ENCODE results near the gene IGFN1.

The IGFN1 gene

GRCh38 chr1:201269900-201270410 is 79.3 kb downstream of the IGFN1 start:
- Histone ChIP-seq H3K9me3 (ENCODE audit: insufficient read depth, low read depth, low read length) (no peaks in the 10 kb centered on the region), H3K4me3 (ENCODE audit: low read length) (no peak overlapping the region), H3K27ac (ENCODE audit: low read depth, low read length) (no peak overlapping the region), H3K27me3 (ENCODE audit: insufficient read depth, low read length) (no peaks in the 10 kb centered on the region), H3K9ac (ENCODE audit: low read depth, low read length) (no peak overlapping the region), H3K36me3 (ENCODE audit: insufficient read depth, low read length) (no peaks in the 10 kb centered on the region), H3K4me1 (ENCODE audit: insufficient read depth, low read length) (0 out of 2 replicates have a peak, but pooled peaks cover 5% of the 10 kb centered on the region)
- 84% methylated on average over 6 of the region's 6 CpGs for WGBS

DNA sequence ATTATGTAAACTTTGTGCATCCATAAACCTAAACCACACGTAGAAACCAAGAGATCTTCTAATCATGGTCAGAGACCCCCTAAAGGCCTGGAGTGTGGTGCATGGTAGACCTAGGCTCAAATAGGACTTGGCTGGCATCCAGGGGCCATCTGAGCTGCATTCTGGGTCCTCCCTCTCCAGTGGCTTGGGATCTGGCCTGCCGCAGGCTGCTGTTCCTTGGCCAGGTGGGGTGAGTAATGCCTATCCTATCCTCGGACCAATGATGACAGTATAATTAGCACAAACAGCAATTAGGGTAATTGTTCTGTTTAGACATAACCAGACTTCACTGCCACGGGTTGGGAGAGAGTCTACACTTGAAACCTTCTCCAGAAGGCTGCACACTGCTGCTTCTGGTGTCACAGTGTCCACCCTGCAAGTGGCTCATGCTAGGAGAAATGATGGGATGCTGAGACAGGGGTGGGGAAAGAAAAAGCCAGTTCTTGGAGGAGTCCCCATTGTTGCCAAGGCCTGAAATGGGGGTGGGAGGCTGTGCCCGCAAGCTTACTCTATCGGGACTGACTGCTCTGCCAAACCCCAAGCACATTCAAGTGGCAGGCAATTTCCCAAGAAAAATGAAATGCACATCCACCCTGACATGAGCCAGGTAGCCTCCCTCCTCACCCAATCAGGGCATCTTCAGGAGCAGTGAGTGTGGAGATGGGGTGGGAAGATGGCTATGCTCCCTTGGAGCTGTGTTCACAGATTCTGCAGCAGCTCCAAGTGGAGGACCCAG is 80.2 kb downstream of the IGFN1 start:
- Histone ChIP-seq H3K4me1 (ENCODE audit: insufficient read depth, low read length) (0 out of 2 replicates have a peak, but pooled peaks cover 5% of the 10 kb centered on the region), H3K9me3 (ENCODE audit: insufficient read depth, low read depth, low read length) (no peaks in the 10 kb centered on the region), H3K27ac (ENCODE audit: low read depth, low read length) (no peak overlapping the region), H3K4me3 (ENCODE audit: low read length) (no peak overlapping the region), H3K9ac (ENCODE audit: low read depth, low read length) (no peak overlapping the region), H3K36me3 (ENCODE audit: insufficient read depth, low read length) (no peaks in the 10 kb centered on the region), H3K27me3 (ENCODE audit: insufficient read depth, low read length) (no peaks in the 10 kb centered on the region)
- 93% methylated on average over 6 of the region's 6 CpGs for WGBS

- H3K9me3 ChIP-seq (ENCODE audit: insufficient read depth, low read depth, low read length), result no peaks in the 10 kb centered on the region
- no peak overlapping the region for H3K9ac ChIP-seq (ENCODE audit: low read depth, low read length)
- H3K27me3 ChIP-seq (ENCODE audit: insufficient read depth, low read length), result no peaks in the 10 kb centered on the region
- H3K27ac ChIP-seq (ENCODE audit: low read depth, low read length), result no peak overlapping the region
- no peak overlapping the region for H3K4me3 ChIP-seq (ENCODE audit: low read length)
- no peaks in the 10 kb centered on the region for H3K36me3 ChIP-seq (ENCODE audit: insufficient read depth, low read length)
- 0 out of 2 replicates have a peak, but pooled peaks cover 5% of the 10 kb centered on the region for H3K4me1 ChIP-seq (ENCODE audit: insufficient read depth, low read length)
- WGBS, result 67% methylated on average over 10 of the region's 10 CpGs
These were observed 82.2 kb downstream of the IGFN1 start for GRCh38 chr1:201272799-201273198.

- Histone ChIP-seq H3K9me3 (ENCODE audit: insufficient read depth, low read depth, low read length) (no peaks in the 10 kb centered on the region), H3K27ac (ENCODE audit: low read depth, low read length) (no peak overlapping the region), H3K36me3 (ENCODE audit: insufficient read depth, low read length) (no peaks in the 10 kb centered on the region), H3K27me3 (ENCODE audit: insufficient read depth, low read length) (no peaks in the 10 kb centered on the region), H3K9ac (ENCODE audit: low read depth, low read length) (no peak overlapping the region), H3K4me3 (ENCODE audit: low read length) (no peak overlapping the region), H3K4me1 (ENCODE audit: insufficient read depth, low read length) (0 out of 2 replicates have a peak, but pooled peaks cover 5% of the 10 kb centered on the region)
- 93% methylated on average over 12 of the region's 12 CpGs for WGBS
These were observed 84.1 kb downstream of the IGFN1 start for GRCh38 chr1:201274616-201275252.

- no peak overlapping the region for H3K27ac ChIP-seq (ENCODE audit: low read depth, low read length)
These were observed 84.6 kb downstream of the IGFN1 start for GRCh38 chr1:201275253-201275666.

DNA sequence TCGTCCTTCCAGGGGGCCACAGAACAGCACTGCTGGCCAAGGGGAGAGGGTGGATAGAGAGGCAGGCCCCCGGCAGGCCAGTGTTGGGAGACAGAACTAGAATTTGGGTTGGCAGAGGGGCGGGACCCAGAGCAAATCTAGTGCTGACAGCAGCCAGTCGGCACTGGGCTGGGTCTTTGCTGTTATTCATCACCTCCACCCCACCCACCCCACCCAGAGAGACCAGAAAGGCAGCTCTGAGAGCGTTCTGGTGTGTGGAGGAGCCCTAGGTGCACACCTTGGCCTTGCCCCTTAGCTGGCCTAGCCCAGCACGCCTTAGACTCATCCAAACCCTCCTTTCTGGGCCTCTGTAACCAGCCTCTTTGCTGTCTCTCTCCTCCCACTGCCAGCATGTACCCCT is 86.3 kb downstream of the IGFN1 start:
- H3K4me3 ChIP-seq (ENCODE audit: low read length), result no peak overlapping the region
- 91% methylated on average over 5 of the region's 6 CpGs for WGBS
- H3K36me3 ChIP-seq (ENCODE audit: insufficient read depth, low read length), result no peaks in the 10 kb centered on the region
- no peak overlapping the region for H3K27ac ChIP-seq (ENCODE audit: low read depth, low read length)
- H3K27me3 ChIP-seq (ENCODE audit: insufficient read depth, low read length), result peaks cover 1% of the 10 kb centered on the region
- H3K9me3 ChIP-seq (ENCODE audit: insufficient read depth, low read depth, low read length), result no peaks in the 10 kb centered on the region
- 0 out of 2 replicates have a peak, but pooled peaks cover 5% of the 10 kb centered on the region for H3K4me1 ChIP-seq (ENCODE audit: insufficient read depth, low read length)
- H3K9ac ChIP-seq (ENCODE audit: low read depth, low read length), result no peak overlapping the region

More at GRCh38 chr1:201275253-201275666, 84.6 kb downstream of the IGFN1 start:
- H3K4me3 ChIP-seq (ENCODE audit: low read length), result no peak overlapping the region
- H3K9me3 ChIP-seq (ENCODE audit: insufficient read depth, low read depth, low read length), result no peaks in the 10 kb centered on the region
- 85% methylated on average over 15 of the region's 15 CpGs for WGBS
- 0 out of 2 replicates have a peak, but pooled peaks cover 5% of the 10 kb centered on the region for H3K4me1 ChIP-seq (ENCODE audit: insufficient read depth, low read length)
- no peaks in the 10 kb centered on the region for H3K27me3 ChIP-seq (ENCODE audit: insufficient read depth, low read length)
- no peaks in the 10 kb centered on the region for H3K36me3 ChIP-seq (ENCODE audit: insufficient read depth, low read length)
- H3K9ac ChIP-seq (ENCODE audit: low read depth, low read length), result no peak overlapping the region

DNA sequence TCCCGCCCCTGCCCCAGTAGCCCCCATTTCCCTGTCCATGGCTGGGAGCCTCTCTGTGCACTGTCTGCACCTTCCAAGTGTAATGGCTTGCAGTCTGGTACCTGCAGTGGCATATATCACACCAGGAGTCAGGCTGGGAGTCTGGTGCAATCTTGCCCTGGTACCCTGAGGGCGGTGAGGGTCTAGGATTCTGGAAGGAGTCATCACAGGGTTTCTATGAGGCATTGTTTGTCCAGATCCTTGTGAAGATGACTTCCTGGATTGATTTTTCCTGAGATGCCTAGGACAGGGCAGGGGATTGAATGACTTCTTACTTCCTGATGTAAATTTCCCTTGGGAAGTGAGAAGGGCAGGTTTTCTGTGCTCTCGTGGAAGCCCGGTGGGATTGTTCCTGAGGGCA is 86.8 kb downstream of the IGFN1 start:
- Histone ChIP-seq H3K27ac (ENCODE audit: low read depth, low read length) (no peak overlapping the region), H3K9me3 (ENCODE audit: insufficient read depth, low read depth, low read length) (no peaks in the 10 kb centered on the region), H3K36me3 (ENCODE audit: insufficient read depth, low read length) (no peaks in the 10 kb centered on the region), H3K9ac (ENCODE audit: low read depth, low read length) (no peak overlapping the region), H3K4me1 (ENCODE audit: insufficient read depth, low read length) (0 out of 2 replicates have a peak, but pooled peaks cover 5% of the 10 kb centered on the region), H3K27me3 (ENCODE audit: insufficient read depth, low read length) (peaks cover 7% of the 10 kb centered on the region), H3K4me3 (ENCODE audit: low read length) (no peak overlapping the region)
- 87% methylated on average over 4 of the region's 4 CpGs for WGBS

All from HUES64 (cell line).